HG02943 (cell line): ENCODE measurements around the gene YIF1A.
"Not testable (repeated sequence)": the region's sequence is repeated elsewhere in the genome, so short reads cannot be mapped to it uniquely, and the experiment has no call there.

ENCODE experiments used
- ATAC-seq: cut with Tn5 transposase; IDR thresholded peaks from one replicate; pipeline ENCODE4 v1.9.1; 2021; ENCODE audit warnings: mild to moderate bottlenecking, low read depth, moderate library complexity; ENCODE audit not compliant: unreplicated experiment

The YIF1A gene

DNA sequence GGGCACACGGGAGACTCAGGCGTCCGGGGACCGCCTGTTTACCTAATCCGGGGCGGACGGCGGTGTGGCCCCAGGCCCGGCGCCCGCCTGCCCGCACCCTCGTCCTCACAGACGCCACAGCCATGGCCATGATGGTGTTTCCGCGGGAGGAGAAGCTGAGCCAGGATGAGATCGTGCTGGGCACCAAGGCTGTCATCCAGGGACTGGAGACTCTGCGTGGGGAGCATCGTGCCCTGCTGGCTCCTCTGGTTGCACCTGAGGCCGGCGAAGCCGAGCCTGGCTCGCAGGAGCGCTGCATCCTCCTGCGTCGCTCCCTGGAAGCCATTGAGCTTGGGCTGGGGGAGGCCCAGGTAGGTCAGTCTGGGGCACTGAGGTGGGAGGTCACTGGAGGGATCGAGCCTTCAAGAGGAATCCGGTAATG, 30.5 kb downstream of the YIF1A start:
- ATAC-seq: no peak

DNA sequence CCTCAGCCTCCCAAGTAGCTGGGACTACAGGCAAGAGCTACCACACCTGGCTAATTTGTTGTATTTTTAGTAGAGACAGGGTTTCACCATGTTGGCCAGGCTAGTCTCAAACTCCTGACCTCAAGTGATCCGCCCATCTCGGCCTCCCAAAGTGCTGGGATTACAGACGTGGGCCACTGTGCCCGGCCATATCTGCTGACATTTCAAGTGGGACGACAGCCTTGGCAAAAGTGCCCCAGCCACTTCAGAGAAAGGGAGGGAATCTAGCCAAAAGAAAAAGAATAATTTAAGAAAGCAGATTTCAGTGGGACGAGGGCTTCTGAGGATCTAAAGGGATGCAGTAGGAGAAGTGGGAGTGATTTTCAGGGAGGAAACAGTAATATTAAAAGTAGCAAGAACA, 35.9 kb downstream of the YIF1A start:
- not testable (repeated sequence) for ATAC-seq

DNA sequence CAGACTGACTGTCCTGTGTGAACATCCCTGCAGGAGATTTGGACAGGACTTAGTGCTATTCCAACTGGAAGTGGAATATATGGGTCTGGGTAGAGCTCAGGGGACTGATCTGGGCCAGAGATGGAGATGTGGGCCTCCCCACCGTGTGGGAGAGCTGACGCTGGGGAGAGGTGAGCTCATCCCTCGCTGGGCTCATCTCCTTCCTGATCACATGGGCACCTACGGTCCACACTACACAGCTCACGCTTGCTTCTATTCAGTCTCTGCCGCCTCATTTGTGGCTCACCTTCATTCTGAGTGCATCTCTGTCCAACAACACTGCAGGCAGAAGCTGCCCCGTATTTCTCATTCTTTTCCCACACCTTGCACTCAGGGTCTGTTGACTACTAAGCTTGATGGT, 37.1 kb downstream of the YIF1A start:
- no peak for ATAC-seq

DNA sequence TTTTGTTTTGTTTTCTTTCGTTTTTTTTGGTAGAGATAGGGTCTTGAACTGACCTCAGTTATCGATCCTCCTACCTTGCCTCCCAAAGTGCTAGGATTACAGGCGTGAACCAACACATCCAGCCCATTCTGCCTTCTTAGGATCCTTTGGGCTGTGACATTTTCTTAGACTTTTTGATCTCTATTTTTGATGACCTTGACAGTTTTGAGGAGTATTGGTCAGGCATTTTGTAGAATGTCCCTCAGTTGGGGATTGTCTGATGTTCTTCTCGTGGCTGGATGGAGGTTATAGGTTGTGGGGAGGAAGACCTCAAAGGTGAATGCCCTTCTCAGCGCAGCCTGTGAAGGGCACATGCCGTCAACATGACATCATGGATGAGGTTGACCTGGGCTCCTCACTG, 40.0 kb downstream of the YIF1A start:
- no peak for ATAC-seq

DNA sequence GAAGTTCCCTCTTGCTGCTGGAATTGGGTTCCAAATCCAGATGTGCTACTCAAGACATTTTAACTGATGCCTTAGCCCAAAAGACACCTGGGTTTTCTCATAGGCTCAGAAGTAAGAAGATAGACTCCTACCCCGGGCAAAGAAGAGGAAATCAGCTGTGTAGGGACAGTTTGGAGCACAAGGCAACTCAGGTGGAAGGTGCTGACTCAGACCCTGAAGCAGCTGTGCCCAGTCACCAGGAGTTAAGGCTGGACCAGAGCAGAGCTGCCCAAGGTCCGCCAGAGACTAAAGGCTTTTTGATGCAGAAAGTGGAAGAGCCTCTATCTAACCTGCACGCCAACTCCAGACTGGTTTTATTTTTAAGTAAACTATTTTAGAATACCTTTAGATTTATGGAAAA, 41.1 kb downstream of the YIF1A start:
- no peak for ATAC-seq

DNA sequence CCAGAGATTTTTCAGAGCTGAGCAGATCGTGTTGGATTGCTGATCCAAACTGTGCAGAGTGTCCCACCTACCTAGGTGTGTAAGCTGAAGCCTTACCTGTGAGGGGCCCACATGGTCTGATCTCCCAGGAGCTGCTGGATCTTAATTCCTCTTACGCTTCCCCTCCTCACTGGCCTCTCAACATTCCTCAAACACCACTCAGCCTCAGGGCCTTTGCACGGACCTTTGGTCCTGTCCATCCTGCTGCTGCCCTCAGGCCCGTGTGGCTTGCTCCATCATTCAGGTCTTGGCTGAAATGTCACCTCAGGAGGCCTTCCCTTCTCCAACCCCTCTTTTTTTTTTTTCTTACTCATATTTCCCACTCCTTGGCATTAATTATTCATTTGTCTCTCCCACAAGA, 41.6 kb downstream of the YIF1A start:
- no peak for ATAC-seq

DNA sequence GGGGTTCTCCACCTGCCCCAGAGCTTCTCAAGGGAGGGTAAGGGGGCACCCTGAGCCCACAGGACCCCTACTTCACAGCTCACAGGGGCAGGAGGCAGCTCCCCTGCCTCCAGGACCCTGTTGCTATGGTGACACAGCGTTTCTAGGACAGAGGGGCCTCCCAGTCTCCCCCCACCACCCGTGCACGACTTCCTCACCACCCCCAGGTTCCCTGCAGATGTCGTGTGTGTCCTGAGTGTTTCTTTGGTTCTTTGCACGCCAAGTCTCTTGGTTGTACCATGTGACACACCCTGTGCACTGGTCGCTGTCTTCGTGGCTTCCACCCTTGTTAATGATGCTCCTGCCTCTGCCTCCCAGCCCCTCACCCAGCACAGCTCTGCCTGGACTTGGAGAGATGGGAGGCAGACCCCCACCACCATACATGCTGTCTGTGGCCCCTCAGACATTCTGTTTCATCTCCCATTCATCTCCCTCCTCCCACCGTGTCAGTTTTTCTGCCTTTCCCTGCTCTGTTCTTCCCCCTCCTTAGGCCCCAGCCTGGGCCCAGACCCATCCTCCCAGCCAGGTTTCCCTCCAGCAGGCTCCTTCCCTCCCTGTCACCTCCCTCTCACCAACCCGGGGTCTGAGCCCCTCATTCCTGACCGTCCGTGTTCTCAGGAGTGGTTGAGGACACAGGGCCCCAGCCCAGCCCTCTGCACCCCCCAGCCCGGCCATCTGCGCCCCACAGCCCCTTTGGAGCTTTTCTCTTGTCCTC, 45.0 kb downstream of the YIF1A start:
- no peak for ATAC-seq

DNA sequence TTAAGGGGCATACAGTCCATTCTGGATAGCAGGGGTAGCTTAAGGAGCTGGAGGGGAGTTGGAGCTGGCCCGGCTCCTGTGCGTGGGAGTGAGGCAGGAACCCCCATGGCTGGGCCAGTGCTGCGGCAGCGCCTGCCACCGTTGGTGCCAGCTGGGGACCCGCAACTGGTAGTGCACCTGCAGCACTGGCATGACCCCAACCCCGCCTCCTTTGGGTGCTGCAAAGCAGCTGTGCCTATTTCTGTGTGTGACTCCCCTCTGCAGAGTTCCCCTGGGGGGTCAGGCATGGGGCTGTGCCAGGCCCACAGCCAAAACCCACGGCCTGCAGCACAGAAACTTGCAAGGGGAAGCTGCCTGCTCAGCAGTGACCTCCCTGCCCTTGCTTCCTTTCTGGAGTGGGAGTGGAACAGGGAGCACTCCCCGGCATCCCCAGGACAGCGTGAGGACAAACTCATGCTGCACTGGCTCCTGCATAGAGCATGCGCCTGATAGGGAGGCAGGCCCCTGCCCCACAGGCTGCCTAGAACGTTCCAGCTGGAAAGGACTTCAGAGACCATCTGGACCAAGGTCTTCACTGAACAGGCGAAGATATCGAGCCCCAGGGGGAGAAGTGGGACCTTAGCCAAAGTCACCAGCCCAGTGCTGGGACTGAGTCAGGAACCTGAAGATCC, 46.7 kb downstream of the YIF1A start:
- ATAC-seq: no peak

DNA sequence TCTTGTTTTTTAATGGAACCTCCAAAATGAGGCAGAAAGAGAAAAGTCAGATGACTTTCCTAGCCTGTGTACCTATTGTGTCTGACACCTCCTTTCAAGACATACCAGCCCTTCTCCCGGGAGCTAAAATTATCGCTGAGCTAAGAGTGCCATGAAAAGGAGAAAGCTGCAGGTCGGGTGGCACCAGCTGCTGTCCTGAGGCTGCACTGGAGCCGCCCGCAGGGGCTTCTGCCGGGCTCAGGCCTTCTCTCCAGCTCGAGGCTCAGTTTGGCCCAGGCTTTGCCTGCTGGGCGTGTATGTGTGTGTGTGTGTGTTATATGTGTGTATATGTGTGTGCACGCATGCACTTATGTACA, 48.2 kb downstream of the YIF1A start:
- ATAC-seq: no peak

DNA sequence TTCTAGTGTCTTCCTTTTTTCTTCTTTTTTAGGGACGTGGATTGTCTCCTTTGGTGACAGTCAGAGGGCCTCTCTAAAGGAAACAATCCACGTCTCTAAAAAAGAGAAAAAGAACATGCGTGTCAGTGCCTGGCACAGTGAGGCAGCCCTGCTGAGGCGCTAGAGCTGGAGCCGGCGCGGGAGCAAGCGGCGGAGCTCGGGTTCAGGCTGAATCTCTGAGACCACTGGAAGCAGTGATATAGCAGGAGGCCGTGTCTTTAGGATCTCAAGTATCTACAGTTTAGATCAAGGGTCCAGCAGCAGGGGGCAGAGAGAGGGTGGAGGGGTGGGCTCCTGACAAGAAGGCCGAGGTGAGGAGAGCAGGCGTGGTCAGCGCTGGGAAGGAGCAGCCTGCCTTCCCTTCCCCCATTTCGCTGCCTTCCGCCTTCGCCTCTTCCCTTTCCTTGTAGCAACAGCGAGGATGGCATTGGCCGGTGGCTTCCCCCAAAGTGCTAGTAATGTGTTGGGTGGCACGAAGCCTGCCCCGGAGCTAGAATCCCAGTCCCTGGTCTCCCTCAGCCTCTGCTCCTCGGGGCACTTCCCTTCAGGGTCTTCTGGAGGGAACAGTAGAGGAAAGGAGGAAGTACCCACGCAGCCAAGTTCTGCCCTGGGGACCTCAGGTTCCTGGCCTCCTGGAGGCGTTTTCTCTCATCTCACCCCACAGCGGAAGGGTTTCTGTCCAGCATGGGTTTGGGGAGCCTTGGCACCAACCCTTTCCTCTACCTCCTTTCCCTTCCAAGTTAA, 48.8 kb downstream of the YIF1A start:
- no peak for ATAC-seq

DNA sequence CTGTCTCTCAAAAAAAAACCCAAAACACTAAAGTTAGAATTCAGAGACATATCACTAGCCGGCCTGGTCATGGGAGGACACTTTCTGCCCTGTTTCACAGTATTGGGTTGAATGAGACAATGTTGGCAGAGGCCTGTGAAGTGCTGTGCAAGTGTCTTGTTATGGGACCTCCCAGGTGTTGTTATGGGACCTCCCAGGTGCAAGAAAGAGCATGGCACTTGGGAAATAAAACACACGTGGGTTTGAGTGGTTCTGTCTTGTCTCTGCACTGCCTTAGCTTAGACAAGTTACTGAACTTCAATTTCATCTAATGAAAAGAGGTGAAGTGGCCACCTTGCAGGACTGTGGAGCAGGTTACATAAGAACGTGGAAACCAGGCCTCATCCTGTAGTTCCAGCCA, 49.4 kb downstream of the YIF1A start:
- ATAC-seq: no peak

DNA sequence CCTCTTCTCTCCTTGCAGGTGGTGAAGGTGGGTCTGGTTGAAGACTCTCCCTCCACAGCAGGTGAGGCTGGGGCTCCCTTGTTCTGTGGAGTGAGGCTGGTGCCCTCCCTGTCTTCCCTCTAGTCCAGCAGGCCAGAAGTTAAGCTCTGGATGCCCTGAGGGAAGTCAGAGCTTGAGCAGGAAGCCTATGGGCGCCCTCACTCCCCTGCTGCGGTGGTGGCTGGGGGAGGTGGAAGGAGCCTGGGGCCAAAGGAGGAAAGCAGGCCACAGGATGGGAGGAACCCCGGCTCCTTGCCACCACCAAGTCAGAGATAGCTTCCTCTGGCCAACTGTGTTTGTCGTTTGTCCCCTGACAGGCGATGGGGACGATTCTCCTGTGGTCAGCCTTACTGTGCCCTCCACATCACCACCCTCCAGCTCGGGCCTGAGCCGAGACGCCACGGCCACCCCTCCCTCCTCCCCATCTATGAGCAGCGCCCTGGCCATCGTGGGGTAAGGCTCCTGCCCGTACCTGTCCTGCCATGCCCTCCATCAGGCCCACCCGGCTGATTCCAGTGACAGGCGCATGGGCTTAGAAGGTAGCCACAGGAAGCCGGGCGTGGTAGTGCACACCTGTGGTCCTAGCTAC, 50.0 kb downstream of the YIF1A start:
- ATAC-seq: no peak

DNA sequence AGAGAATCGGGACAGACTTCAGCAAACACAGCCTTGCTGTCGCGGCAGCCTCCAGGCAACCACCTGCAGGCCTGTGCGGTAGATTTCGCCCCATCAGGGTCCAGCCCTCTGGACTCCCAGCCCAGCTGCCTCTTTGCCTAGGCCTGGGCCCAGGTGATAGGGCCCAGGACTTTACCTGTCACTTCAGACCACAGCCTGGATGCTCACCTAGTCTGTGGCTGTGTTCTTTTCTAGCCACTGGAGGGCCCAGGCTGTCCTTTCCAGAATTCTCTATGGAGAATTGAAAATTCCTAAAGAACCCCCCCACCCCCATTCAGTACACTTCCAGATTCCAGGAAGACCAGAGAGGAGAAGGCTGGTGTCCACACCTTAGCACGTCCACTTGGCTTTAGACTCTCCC, 51.1 kb downstream of the YIF1A start:
- no peak for ATAC-seq

DNA sequence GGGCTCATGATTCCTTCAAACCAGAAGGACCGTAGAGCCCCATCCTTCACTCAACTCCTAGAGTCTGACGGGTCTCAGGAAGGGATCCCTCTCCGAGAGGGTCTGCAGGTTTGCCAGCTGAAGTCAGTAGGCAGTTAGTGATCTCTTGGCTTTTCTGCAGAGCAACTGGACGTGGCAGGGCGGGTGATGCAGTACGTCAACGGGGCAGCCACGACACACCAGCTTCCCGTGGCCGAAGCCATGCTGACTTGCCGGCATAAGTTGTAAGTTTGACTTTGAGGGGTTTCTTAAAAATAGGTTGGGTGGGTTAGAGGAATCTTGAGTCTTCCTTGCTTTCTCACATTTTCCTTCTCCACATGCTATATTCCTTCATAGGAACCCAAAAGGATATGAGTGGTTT, 53.8 kb downstream of the YIF1A start:
- no peak for ATAC-seq
